NCI-H2107 treated with DMSO at 0.1 percent for 48 hours (cell line): ENCODE measurements around the gene ZBTB20.

Source experiments
- DNase-seq: peaks from one replicate; lab custom pipeline; 2025; ENCODE audit not compliant: unreplicated experiment; lab: John Stamatoyannopoulos, UW

Gene ZBTB20

GRCh38 chr3:114356066-114356465, 791.0 kb downstream of the ZBTB20 start:
- DNase-seq = no peak

GRCh38 chr3:114355653-114356052, 791.4 kb downstream of the ZBTB20 start:
- DNase-seq = no peak

DNA sequence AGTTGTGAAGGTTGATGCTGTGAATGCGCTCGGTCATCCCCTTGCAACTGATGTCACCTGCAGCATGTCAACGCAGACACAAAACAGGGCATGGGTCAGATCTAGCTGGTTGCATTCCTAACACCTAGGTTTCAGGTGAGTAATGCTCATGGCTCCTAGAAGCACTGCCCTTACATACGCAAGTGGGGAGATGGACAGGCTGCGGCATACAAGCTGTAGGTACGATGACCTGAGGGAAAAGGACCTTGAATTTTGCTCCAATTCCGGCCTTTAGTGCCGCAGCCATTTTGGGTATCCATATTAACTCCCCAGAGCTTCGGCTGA, 795.3 kb downstream of the ZBTB20 start:
- no peak for DNase-seq

DNA sequence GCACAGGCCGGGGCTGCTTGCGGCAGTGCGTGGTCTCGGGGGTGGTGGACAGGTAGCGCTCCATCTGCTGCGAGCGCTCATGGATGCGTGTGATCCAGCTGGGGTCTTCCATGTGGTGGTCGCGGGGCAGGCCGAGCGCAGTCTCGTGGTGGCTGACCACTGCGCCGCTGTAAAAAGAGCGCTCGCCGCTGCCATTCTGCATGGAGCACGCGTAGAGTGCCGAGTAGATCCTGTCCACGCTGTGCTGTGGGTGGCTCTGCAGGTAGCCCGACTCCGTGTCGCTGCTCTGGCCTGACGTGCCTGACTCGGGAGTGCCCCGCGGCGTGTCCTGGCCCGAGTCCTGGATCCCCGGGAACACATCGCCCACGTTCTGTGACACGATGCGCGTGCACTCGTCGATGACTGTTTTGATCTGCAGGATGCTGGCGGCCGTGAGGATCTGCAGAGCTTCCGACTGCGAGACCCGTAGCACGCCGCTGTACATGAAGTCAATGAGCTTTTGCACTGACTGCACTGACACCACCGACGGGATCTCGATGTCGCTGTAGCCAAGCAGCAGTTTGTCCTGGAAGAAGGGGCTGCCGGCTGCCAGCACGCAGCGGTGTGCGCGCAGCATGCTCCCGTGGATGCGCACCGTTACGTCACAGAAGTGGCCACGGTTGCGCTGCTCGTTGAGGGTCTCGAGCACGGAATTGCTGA, 795.8 kb downstream of the ZBTB20 start:
- no peak for DNase-seq

DNA sequence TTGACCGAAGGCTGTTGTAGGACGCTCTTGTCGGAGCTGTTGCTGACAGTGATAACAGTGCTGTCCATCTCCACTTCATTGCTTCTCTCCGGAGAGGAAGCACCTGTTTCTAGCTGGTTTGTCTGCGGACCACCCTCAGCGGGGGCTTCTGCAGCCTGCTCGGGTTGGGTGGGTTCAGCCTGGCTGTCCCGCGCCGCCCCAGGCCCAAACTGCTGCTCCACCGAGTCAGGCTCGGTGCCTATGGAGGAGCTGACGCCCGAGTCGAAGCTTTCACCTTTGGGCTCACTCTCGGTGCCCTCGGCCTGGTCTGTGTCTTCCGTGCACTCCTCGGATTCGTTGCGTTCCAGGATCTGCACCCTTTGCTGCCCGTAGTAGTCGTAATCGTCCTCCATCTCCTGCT, 796.4 kb downstream of the ZBTB20 start:
- DNase-seq = no peak

DNA sequence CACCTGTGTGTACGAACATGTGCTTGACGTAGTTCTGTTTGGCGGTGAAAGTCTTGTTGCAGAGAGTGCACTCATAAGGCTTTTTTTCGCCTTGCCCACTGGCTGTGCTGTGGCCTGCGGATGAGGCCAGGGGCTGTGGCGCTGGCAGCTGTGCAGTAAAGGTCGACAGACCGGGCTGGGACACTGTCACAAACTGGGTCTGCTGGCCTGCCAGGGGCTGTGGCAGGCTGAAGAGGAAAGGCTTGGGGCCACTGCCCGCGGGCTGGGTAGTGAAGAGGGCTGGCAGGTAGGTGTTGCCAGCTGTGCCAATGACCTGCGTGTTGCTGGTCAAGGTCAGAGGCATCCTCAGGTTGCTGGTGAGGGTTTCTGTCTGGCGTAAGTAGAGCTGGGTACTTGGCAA, 796.8 kb downstream of the ZBTB20 start:
- DNase-seq = no peak

DNA sequence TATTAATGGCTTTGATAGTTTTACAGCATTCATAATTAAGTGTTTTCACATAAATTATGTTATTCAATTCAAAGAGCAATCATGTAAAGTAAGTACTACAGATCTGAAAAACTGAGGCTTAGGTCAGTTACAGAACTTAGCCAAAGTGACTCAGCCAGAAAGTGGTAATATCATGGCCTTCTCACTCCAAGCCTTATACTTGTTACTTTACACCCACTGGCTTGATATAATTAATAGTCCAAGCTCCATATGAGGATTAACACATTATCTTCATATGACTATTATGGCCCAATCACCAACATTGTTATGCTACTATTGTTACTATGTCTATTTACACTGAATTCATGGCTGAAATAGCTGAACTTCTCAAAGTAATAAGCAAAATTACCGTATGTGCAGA, 802.6 kb downstream of the ZBTB20 start:
- DNase-seq = no peak

- no peak for DNase-seq
These were observed 808.3 kb downstream of the ZBTB20 start for GRCh38 chr3:114338651-114339357.

GRCh38 chr3:114336857-114337256, 810.2 kb downstream of the ZBTB20 start:
- no peak for DNase-seq

DNA sequence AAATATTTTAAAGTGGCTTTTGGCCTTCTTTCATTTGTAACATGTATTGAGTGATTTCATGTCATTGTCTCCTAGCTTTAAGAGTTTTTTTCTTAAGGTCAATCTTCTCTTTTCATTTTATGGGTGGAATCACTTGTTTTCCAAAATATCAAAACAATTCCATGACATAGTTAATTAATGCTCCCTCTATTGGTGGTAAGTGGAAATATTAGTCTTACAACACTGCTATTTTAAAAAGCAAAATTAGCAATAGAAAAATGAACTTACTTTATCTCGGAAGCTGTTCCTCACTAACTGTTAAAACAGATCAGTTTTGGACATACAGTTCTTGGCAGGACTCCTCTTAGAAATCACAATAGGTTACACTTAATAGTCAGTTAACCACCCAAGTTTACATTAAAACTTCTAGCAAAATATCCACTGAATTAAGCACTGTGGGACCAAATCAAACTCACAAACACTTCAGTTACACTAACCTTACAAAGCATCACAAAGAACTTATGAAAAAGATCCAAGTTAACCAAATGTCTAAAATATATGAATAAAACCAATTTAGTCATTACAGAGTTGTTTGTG, 810.9 kb downstream of the ZBTB20 start:
- DNase-seq = no peak

DNA sequence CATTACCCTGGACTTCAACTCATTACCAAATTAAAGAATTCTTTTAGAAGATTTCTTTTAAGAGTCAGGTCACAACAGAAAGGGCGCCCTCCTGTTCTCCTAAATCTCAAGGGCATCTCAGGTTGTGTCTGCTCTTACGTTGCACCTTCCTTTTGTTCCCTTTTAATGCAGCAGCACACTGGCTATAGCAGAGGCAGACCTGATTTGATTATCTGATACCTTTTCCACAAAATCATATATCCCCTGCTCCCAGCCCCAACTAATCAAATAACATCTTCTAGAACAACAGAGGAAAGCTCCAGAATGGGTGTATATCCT, 813.2 kb downstream of the ZBTB20 start:
- DNase-seq = peak; percentile 79

- peak; percentile 87 for DNase-seq
These were observed 813.7 kb downstream of the ZBTB20 start for GRCh38 chr3:114333180-114333922.

GRCh38 chr3:114332342-114333179, 814.5 kb downstream of the ZBTB20 start:
- peak; percentile 78 for DNase-seq

DNA sequence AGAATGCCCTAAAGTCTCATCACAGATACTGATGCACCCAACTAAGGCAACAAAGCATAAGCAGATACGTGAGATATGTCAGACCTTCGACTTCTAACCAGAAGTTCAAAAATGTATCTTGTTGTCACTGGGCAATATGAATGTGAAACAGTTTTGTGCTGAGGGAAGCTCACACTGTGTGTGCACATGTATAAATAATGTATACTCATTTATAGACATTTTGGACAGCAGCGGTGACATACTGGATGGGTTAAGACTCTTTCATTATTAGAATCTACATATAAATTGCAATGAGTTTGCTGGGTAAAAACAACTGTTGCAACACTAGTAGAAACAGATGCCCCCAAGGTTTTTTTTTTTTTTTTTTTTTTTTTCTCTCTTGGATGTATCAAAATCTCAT, 815.4 kb downstream of the ZBTB20 start:
- no peak for DNase-seq

- DNase-seq = no peak
These were observed 816.1 kb downstream of the ZBTB20 start for GRCh38 chr3:114331007-114331406.

DNA sequence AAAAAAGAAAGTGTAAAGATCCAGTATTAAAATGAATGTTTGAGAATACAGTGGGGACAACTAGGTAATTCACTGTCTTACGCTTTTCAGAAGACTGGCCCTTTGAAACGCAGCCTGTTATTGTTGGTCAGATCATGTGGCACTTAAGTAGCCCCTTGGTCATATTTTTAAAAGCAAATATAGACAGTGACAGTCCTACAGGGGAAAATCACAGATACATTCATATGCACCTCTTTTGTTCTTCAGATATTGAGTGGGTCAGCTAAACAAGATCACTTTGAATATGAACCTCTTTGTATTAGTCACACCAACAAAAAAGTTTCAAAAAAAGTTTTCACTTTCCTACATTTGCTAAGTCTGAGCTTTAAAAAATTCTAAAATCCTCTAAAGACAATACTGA, 817.3 kb downstream of the ZBTB20 start:
- no peak for DNase-seq

- DNase-seq = no peak
These were observed 818.7 kb downstream of the ZBTB20 start for GRCh38 chr3:114328345-114328744.

DNA sequence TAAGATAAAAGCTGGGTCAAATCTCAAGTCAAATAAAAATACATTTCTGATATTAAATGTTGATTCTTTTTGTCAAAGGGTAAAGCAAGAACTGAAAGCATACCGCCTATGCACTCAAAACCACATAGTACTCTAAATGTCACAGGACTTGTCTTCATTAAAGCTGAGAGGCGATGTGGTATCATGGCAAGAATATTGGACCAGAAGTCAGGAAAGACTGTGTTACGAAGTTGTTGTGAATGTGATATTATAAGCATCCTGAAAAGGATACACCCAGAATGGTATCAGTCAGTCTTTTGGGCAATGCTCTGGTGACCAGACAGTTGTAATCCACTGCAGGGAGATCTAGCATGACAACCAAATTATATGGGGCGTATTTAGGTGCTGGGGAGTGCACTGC, 819.4 kb downstream of the ZBTB20 start:
- DNase-seq = no peak

DNA sequence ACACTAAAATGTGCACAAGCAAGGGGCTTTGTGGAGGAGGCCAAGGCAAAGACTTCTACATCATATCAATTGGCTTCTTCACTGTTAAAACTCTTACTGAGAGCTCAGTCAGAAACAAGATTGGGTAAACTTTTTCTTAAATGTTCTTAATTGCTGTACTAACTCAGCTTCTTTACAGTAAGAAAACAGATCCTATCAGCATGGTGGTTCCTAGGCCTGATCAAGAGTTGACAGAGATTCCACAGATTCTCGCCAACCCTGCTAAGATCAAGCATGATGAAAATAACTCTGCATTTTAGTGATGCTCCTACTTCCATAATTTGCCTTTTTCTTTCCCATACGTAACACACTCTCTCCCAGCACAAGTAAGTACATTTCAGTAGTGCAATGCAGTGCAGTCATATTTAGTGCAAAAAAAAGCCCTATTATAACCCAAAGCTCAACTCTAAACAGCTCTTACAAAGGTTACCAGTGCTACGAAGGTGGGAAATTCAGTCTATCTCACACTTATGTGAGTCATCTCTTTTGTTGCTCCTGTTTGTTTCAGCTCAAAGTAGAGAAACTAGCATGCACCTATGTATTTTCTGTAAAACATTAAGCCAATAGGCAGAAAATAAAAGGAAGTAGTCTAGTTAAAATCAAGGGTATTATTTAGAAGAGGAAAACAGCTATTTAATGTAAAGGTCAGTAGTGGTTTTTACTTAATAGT, 823.4 kb downstream of the ZBTB20 start:
- DNase-seq = no peak

DNA sequence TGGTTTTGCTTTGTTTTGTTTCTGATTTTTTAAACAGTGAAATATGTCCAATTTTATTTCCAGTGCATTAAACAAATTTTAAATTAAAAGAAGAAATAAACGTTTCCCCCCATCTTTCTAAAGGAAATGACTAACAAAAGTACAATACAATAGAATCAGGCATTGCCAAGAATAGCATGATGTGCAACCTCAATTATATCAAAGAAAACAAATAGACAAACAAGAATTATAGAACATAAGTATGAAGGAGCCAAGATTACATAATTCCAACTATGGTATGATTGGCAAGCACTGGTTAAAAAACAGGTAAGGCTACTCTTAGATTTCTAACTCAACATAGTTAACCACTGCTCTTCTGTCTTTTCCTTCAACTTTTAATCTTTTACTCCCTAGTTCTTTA, 826.8 kb downstream of the ZBTB20 start:
- DNase-seq = no peak

GRCh38 chr3:114319453-114319852, 827.6 kb downstream of the ZBTB20 start:
- peak; percentile 98 for DNase-seq
